ENCODE measurements around the gene STYXL2. TPM values are rescaled to one million over a fixed set of nuclear protein-coding genes. Genes with fewer than 3 reads are reported as not detected.

Gene STYXL2
- total and polyA plus RNA-seq, 2 experiments from 2014 or later: 0.17 to 0.40 TPM

DNA sequence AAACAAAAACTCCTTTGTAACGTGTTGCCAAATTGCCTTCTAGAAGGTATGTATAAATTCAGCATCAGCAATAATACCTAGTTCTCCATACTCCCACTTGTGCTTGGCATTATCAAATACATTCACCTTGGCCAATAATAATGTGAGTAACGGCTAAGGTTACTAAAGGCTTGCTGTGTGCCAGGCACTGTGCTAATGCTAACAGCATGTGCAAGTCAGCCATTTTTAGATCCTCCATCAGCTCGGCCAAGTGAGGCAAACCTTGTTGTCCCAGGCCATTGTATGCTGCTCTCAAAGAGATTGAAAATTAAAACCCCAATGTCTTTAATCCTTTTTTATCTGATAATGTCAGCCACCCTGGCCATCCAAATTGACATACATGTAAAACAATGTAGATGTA lies 48.1 kb downstream of the STYXL2 start:
- Histone ChIP-seq H4K20me1 (replicated peaks; ENCODE audit: insufficient read depth) (no peaks in the 10 kb centered on the region), H3K4me3 (no peak overlapping the region), H3K4me1 (ENCODE audit: insufficient read depth) (peaks cover 39% of the 10 kb centered on the region), H3K27ac (ENCODE audit: low read depth) (no peak overlapping the region), H2AFZ (no peak overlapping the region), H3K36me3 (ENCODE audit: insufficient read depth) (no peaks in the 10 kb centered on the region), H3K9me2 (ENCODE audit: insufficient read depth) (no peaks in the 10 kb centered on the region), H3K4me2 (no peak overlapping the region), H3K79me2 (replicated peaks; ENCODE audit: insufficient read depth) (no peaks in the 10 kb centered on the region), H3K27me3 (ENCODE audit: insufficient read depth) (no peaks in the 10 kb centered on the region), H3F3A (replicated peaks; ENCODE audit: low read depth) (no peaks in the 10 kb centered on the region)
- ATAC-seq: no peak
- H3K9me3 Mint-ChIP-seq: peaks cover 14% of the 10 kb centered on the region
- H3K4me1 Mint-ChIP-seq: peaks cover 31% of the 10 kb centered on the region
- DNase-seq (ENCODE audit: low spot score): no peak
- H3K4me3 Mint-ChIP-seq: no peak overlapping the region
- H3K36me3 Mint-ChIP-seq (ENCODE audit: low read depth): peaks cover 8% of the 10 kb centered on the region
- TF ChIP-seq NANOG (IDR thresholded peaks at IDR 0.05; ENCODE audit: borderline replicate concordance): no peak
- no peak for TF ChIP-seq EZH2phosphoT487 (IDR thresholded peaks at IDR 0.05; ENCODE audit: unreplicated experiment)
- TF ChIP-seq ZNF114 (CRISPR knock-in tag; IDR thresholded peaks at IDR 0.05): no peak
- TF ChIP-seq, protein P1, sequence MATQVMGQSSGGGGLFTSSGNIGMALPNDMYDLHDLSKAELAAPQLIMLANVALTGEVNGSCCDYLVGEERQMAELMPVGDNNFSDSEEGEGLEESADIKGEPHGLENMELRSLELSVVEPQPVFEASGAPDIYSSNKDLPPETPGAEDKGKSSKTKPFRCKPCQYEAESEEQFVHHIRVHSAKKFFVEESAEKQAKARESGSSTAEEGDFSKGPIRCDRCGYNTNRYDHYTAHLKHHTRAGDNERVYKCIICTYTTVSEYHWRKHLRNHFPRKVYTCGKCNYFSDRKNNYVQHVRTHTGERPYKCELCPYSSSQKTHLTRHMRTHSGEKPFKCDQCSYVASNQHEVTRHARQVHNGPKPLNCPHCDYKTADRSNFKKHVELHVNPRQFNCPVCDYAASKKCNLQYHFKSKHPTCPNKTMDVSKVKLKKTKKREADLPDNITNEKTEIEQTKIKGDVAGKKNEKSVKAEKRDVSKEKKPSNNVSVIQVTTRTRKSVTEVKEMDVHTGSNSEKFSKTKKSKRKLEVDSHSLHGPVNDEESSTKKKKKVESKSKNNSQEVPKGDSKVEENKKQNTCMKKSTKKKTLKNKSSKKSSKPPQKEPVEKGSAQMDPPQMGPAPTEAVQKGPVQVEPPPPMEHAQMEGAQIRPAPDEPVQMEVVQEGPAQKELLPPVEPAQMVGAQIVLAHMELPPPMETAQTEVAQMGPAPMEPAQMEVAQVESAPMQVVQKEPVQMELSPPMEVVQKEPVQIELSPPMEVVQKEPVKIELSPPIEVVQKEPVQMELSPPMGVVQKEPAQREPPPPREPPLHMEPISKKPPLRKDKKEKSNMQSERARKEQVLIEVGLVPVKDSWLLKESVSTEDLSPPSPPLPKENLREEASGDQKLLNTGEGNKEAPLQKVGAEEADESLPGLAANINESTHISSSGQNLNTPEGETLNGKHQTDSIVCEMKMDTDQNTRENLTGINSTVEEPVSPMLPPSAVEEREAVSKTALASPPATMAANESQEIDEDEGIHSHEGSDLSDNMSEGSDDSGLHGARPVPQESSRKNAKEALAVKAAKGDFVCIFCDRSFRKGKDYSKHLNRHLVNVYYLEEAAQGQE (IDR thresholded peaks at IDR 0.05; ENCODE audit: unreplicated experiment): no peak
- TF ChIP-seq, protein P2, sequence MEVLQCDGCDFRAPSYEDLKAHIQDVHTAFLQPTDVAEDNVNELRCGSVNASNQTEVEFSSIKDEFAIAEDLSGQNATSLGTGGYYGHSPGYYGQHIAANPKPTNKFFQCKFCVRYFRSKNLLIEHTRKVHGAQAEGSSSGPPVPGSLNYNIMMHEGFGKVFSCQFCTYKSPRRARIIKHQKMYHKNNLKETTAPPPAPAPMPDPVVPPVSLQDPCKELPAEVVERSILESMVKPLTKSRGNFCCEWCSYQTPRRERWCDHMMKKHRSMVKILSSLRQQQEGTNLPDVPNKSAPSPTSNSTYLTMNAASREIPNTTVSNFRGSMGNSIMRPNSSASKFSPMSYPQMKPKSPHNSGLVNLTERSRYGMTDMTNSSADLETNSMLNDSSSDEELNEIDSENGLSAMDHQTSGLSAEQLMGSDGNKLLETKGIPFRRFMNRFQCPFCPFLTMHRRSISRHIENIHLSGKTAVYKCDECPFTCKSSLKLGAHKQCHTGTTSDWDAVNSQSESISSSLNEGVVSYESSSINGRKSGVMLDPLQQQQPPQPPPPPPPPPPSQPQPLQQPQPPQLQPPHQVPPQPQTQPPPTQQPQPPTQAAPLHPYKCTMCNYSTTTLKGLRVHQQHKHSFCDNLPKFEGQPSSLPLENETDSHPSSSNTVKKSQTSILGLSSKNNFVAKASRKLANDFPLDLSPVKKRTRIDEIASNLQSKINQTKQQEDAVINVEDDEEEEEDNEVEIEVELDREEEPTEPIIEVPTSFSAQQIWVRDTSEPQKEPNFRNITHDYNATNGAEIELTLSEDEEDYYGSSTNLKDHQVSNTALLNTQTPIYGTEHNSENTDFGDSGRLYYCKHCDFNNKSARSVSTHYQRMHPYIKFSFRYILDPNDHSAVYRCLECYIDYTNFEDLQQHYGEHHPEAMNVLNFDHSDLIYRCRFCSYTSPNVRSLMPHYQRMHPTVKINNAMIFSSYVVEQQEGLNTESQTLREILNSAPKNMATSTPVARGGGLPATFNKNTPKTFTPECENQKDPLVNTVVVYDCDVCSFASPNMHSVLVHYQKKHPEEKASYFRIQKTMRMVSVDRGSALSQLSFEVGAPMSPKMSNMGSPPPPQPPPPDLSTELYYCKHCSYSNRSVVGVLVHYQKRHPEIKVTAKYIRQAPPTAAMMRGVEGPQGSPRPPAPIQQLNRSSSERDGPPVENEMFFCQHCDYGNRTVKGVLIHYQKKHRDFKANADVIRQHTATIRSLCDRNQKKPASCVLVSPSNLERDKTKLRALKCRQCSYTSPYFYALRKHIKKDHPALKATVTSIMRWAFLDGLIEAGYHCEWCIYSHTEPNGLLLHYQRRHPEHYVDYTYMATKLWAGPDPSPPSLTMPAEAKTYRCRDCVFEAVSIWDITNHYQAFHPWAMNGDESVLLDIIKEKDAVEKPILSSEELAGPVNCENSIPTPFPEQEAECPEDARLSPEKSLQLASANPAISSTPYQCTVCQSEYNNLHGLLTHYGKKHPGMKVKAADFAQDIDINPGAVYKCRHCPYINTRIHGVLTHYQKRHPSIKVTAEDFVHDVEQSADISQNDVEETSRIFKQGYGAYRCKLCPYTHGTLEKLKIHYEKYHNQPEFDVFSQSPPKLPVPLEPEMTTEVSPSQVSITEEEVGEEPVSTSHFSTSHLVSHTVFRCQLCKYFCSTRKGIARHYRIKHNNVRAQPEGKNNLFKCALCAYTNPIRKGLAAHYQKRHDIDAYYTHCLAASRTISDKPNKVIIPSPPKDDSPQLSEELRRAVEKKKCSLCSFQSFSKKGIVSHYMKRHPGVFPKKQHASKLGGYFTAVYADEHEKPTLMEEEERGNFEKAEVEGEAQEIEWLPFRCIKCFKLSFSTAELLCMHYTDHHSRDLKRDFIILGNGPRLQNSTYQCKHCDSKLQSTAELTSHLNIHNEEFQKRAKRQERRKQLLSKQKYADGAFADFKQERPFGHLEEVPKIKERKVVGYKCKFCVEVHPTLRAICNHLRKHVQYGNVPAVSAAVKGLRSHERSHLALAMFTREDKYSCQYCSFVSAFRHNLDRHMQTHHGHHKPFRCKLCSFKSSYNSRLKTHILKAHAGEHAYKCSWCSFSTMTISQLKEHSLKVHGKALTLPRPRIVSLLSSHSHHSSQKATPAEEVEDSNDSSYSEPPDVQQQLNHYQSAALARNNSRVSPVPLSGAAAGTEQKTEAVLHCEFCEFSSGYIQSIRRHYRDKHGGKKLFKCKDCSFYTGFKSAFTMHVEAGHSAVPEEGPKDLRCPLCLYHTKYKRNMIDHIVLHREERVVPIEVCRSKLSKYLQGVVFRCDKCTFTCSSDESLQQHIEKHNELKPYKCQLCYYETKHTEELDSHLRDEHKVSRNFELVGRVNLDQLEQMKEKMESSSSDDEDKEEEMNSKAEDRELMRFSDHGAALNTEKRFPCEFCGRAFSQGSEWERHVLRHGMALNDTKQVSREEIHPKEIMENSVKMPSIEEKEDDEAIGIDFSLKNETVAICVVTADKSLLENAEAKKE (CRISPR knock-in tag; IDR thresholded peaks at IDR 0.05): no peak
- TF ChIP-seq CREB1 (CRISPR knock-in tag; IDR thresholded peaks at IDR 0.05; ENCODE audit: low read depth): no peak
- no peak for TF ChIP-seq JUNB (IDR thresholded peaks at IDR 0.05; ENCODE audit: unreplicated experiment)
- TF ChIP-seq, protein P3, sequence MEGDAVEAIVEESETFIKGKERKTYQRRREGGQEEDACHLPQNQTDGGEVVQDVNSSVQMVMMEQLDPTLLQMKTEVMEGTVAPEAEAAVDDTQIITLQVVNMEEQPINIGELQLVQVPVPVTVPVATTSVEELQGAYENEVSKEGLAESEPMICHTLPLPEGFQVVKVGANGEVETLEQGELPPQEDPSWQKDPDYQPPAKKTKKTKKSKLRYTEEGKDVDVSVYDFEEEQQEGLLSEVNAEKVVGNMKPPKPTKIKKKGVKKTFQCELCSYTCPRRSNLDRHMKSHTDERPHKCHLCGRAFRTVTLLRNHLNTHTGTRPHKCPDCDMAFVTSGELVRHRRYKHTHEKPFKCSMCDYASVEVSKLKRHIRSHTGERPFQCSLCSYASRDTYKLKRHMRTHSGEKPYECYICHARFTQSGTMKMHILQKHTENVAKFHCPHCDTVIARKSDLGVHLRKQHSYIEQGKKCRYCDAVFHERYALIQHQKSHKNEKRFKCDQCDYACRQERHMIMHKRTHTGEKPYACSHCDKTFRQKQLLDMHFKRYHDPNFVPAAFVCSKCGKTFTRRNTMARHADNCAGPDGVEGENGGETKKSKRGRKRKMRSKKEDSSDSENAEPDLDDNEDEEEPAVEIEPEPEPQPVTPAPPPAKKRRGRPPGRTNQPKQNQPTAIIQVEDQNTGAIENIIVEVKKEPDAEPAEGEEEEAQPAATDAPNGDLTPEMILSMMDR (conservative IDR thresholded peaks at IDR 0.05; ENCODE audit: low read depth in 2 of 2): no peak
- H3K27me3 Mint-ChIP-seq (ENCODE audit: insufficient read depth, low read depth, poor library complexity): peaks cover 1% of the 10 kb centered on the region
- H3K27ac Mint-ChIP-seq: no peak overlapping the region
